CD4-positive, alpha-beta T cell treated with Interleukin-10 for 1 hour (primary cell): ENCODE data around the gene DHRS13.

Experiments used
- DNase-seq: peaks from one replicate; pipeline ENCODE4 v3.0.0-alpha.2; 2020

DHRS13 gene

DNA sequence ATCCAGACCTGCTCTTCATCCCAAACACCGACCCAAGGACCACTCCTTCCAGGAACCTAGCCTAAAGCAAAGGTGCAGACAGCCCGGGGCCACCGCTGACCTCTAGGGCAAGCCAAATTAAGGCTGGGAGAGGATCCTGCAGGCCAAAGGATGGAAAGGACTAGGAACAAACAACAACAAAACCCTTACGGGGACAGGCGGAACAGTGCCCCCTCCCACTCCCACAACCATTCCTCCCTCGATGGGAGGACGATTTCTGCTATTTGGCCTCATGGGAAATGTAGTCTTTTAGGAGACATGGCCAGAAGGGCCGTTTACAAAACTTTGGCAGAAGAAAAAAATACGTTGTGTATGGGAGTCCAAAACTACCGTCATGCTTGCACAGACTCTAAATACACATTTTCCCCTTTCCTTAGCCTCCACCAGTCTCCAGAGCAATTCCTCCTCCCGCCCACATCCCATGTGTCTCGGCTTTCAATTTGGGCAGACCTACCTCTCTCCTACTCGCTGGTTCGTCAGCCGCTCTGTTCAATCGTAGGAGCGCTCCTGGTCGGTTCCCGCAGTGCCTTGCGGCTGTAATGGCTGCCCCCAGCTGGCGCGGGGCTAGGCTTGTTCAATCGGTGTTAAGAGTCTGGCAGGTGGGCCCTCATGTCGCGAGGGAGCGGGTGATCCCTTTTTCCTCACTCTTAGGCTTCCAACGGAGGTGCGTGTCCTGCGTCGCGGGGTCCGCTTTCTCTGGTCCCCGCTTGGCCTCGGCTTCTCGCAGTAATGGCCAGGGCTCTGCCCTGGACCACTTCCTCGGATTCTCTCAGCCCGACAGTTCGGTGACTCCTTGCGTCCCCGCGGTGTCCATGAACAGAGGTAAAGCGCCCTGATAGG lies 48.2 kb downstream of the DHRS13 start, which contains the start of gene ERAL1:
TSS of gene ERAL1 (plus strand) at position 560 of the 879 bp plus-strand sequence. CDS start at position 579, 19 bp downstream.
- peak; percentile 85 for DNase-seq

GRCh38 chr17:28853295-28853694 lies 49.6 kb downstream of the DHRS13 start:
- no peak for DNase-seq

- DNase-seq = no peak
Measured at GRCh38 chr17:28849281-28849680, 53.6 kb downstream of the DHRS13 start.

GRCh38 chr17:28848667-28849066 lies 54.2 kb downstream of the DHRS13 start:
- DNase-seq = peak; percentile 64
